Large intestine (tissue), 3 donors: ENCODE measurements around the gene PALM2AKAP2. TPM values are rescaled to one million over a fixed set of nuclear protein-coding genes. Genes with fewer than 3 reads are reported as not detected.

ENCODE experiments used
- DNase-seq, 2 donors: peaks; one replicate each; pipeline versions ENCODE4 v3.0.0 to v3.0.0-alpha.2; 2013
- H3K27ac ChIP-seq: one replicate; pipeline ENCODE4 v1.5.1; 2013; ENCODE audit warnings: low read length
- H3K27me3 ChIP-seq: 2 replicates; pipeline ENCODE4 v1.6.1; 2013; ENCODE audit warnings: low read length; ENCODE audit not compliant: control insufficient read depth, insufficient read depth
- H3K36me3 ChIP-seq: 2 replicates; pipeline ENCODE4 v1.6.1; 2013; ENCODE audit warnings: low read length; ENCODE audit not compliant: control insufficient read depth, insufficient read depth
- H3K4me1 ChIP-seq: one replicate; pipeline ENCODE4 v1.6.1; 2013; ENCODE audit warnings: low read length; ENCODE audit not compliant: control insufficient read depth, insufficient read depth
- H3K4me3 ChIP-seq: one replicate; pipeline ENCODE4 v1.5.1; 2013; ENCODE audit warnings: low read length
- H3K9me3 ChIP-seq: one replicate; pipeline ENCODE4 v1.6.1; 2013; ENCODE audit warnings: mild to moderate bottlenecking, low read depth, low read length, moderate library complexity; ENCODE audit not compliant: control insufficient read depth
- WGBS: methylation state at CpG from one replicate; pipeline ENCODE4 v1.1.5; 2013; ENCODE audit warnings: low lambda C conversion rate; ENCODE audit not compliant: insufficient coverage; 5-methylcytosine and 5-hydroxymethylcytosine counted together
- polyA plus RNA-seq: library from polyadenylated mRNA; unstranded; fragments of 120-200 nt; gene quantifications from one replicate; pipeline ENCODE4 v1.2.1, GENCODE V29; 2013

The PALM2AKAP2 gene
- polyA plus RNA-seq, 1 donor, result 4.3 TPM

DNA sequence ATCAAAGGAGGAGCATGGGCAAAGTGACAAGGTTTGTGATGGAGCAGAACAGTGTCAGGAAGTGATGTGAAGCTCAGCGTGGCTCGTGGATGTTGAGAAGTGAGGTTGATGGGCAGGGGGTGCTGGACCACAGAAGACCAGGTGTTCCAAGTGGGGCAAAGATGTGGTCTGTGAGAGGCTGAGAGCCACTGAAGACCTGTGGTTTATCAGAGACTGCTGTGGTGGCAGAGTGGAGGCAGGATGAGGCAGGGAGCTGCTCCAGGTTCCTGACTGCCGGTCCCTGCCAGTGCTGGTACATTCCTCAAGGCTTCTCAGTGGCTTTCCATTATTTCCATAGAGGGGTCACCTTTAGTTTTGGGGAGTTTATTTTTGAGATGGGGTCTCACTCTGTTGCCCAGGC is 19.1 kb downstream of the PALM2AKAP2 start:
- no CpG with 5 or more reads among the region's 3 CpGs for WGBS
- no peak for DNase-seq
- Histone ChIP-seq H3K27ac (no peak overlapping the region), H3K4me1 (no peaks in the 10 kb centered on the region), H3K27me3 (peaks cover 5% of the 10 kb centered on the region), H3K36me3 (no peaks in the 10 kb centered on the region), H3K4me3 (no peak overlapping the region), H3K9me3 (no peaks in the 10 kb centered on the region)

GRCh38 chr9:109799792-109800191 is 19.8 kb downstream of the PALM2AKAP2 start:
- no peak overlapping the region for H3K27ac ChIP-seq
- H3K4me3 ChIP-seq, result no peak overlapping the region
- H3K36me3 ChIP-seq, result no peaks in the 10 kb centered on the region
- WGBS, result no CpG with 5 or more reads among the region's 2 CpGs
- H3K4me1 ChIP-seq, result no peaks in the 10 kb centered on the region
- DNase-seq, result no peak
- H3K9me3 ChIP-seq, result no peaks in the 10 kb centered on the region
- peaks cover 5% of the 10 kb centered on the region for H3K27me3 ChIP-seq

GRCh38 chr9:109801484-109801883 is 21.5 kb downstream of the PALM2AKAP2 start:
- no peaks in the 10 kb centered on the region for H3K4me1 ChIP-seq
- H3K36me3 ChIP-seq, result no peaks in the 10 kb centered on the region
- WGBS, result no CpG with 5 or more reads among the region's 1 CpG
- no peak overlapping the region for H3K4me3 ChIP-seq
- DNase-seq, result no peak
- H3K9me3 ChIP-seq, result no peaks in the 10 kb centered on the region
- H3K27ac ChIP-seq, result no peak overlapping the region
- H3K27me3 ChIP-seq, result peaks cover 5% of the 10 kb centered on the region

GRCh38 chr9:109802491-109802890 is 22.5 kb downstream of the PALM2AKAP2 start:
- DNase-seq, result no peak
- Histone ChIP-seq H3K9me3 (no peaks in the 10 kb centered on the region), H3K4me1 (no peaks in the 10 kb centered on the region), H3K27me3 (peaks cover 5% of the 10 kb centered on the region), H3K36me3 (no peaks in the 10 kb centered on the region), H3K27ac (no peak overlapping the region), H3K4me3 (no peak overlapping the region)
- WGBS, result no CpG with 5 or more reads among the region's 1 CpG

GRCh38 chr9:109805050-109805449 is 25.1 kb downstream of the PALM2AKAP2 start:
- no peak for DNase-seq
- no CpG with 5 or more reads among the region's 2 CpGs for WGBS
- Histone ChIP-seq H3K27ac (no peak overlapping the region), H3K4me3 (no peak overlapping the region), H3K36me3 (no peaks in the 10 kb centered on the region), H3K9me3 (no peaks in the 10 kb centered on the region), H3K4me1 (no peaks in the 10 kb centered on the region), H3K27me3 (peaks cover 5% of the 10 kb centered on the region)

GRCh38 chr9:109806506-109807115 is 26.6 kb downstream of the PALM2AKAP2 start:
- Histone ChIP-seq H3K27ac (no peak overlapping the region), H3K4me3 (no peak overlapping the region), H3K9me3 (no peaks in the 10 kb centered on the region), H3K4me1 (no peaks in the 10 kb centered on the region), H3K36me3 (no peaks in the 10 kb centered on the region), H3K27me3 (peaks cover 5% of the 10 kb centered on the region)
- WGBS, result 100% methylated on average over 1 of the region's 2 CpGs
- DNase-seq, result no peak

DNA sequence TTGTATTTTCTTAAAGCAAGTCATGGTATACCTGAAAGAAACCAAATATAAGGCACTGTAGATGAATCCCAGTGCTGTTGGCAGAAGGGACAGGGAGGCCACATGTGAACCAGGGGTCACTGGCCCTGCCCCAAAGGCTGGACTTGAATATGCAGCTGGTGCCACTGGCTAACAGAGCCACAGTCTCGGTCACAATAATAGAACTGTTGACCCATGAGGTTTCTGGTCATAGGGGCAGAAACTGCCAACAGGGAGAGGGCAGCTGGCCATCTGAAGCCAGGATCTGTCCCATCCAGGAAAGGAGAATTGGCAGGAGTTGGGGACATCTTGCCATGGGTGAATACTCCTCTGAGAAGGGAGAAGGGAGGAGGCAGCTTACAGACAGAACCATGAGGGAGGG is 31.9 kb downstream of the PALM2AKAP2 start:
- H3K36me3 ChIP-seq, result no peaks in the 10 kb centered on the region
- no peak overlapping the region for H3K27ac ChIP-seq
- no peaks in the 10 kb centered on the region for H3K9me3 ChIP-seq
- DNase-seq, result no peak
- no peak overlapping the region for H3K4me3 ChIP-seq
- no peaks in the 10 kb centered on the region for H3K4me1 ChIP-seq
- WGBS, result no CpG with 5 or more reads among the region's 1 CpG
- no peaks in the 10 kb centered on the region for H3K27me3 ChIP-seq

- H3K4me3 ChIP-seq, result no peak overlapping the region
- H3K27ac ChIP-seq, result no peak overlapping the region
- H3K36me3 ChIP-seq, result no peaks in the 10 kb centered on the region
- H3K27me3 ChIP-seq, result no peaks in the 10 kb centered on the region
- no peaks in the 10 kb centered on the region for H3K4me1 ChIP-seq
- no peaks in the 10 kb centered on the region for H3K9me3 ChIP-seq
- DNase-seq, result no peak
- WGBS, result 63% methylated on average over 1 of the region's 4 CpGs
Measured at GRCh38 chr9:109812331-109812730, 32.3 kb downstream of the PALM2AKAP2 start.

- Histone ChIP-seq H3K36me3 (no peaks in the 10 kb centered on the region), H3K27me3 (no peaks in the 10 kb centered on the region), H3K4me3 (no peak overlapping the region), H3K4me1 (no peaks in the 10 kb centered on the region), H3K9me3 (no peaks in the 10 kb centered on the region), H3K27ac (no peak overlapping the region)
- WGBS, result no CpG with 5 or more reads among the region's 1 CpG
- no peak for DNase-seq
Measured at GRCh38 chr9:109812818-109813281, 32.9 kb downstream of the PALM2AKAP2 start.

GRCh38 chr9:109813303-109813702 is 33.3 kb downstream of the PALM2AKAP2 start:
- no peak for DNase-seq
- H3K27me3 ChIP-seq, result no peaks in the 10 kb centered on the region

DNA sequence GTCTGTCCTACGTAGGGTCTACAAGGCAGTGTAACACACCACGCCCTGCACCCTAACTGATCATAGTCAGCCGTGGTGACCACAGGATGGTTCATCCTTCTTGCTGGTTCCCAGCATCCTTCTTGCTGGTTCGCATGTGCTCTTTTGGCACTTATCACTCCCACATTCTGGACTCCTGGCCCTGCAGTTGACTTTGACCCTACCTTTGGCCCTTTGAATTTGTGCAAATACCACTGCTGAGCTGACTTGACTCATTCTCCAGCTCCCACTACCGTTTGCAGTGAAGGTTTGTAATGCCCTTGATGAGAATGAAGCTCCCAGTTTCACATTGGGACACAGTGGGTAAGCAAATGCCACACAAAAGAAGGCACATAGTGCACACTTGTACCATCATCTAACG is 33.8 kb downstream of the PALM2AKAP2 start:
- H3K4me1 ChIP-seq, result no peaks in the 10 kb centered on the region
- no peak overlapping the region for H3K4me3 ChIP-seq
- no peaks in the 10 kb centered on the region for H3K9me3 ChIP-seq
- H3K36me3 ChIP-seq, result no peaks in the 10 kb centered on the region
- H3K27ac ChIP-seq, result no peak overlapping the region
- no CpG with 5 or more reads among the region's 6 CpGs for WGBS
- H3K27me3 ChIP-seq, result no peaks in the 10 kb centered on the region
- DNase-seq, result no peak

More at GRCh38 chr9:109813303-109813702, 33.3 kb downstream of the PALM2AKAP2 start:
- Histone ChIP-seq H3K4me1 (no peaks in the 10 kb centered on the region), H3K9me3 (no peaks in the 10 kb centered on the region), H3K36me3 (no peaks in the 10 kb centered on the region), H3K27ac (no peak overlapping the region), H3K4me3 (no peak overlapping the region)
- WGBS, result no CpG with 5 or more reads among the region's 4 CpGs
